GM04503 (cell line): ENCODE data around the gene PLCB1.
A peak's percentile ranks its signal among the peaks of the same experiment; 100 is the strongest.
"Not testable (repeated sequence)": the region's sequence is repeated elsewhere in the genome, so short reads cannot be mapped to it uniquely, and the experiment has no call there.

Experiments used
- DNase-seq: peaks from one replicate; pipeline ENCODE4 v3.0.0-alpha.2; 2012; ENCODE audit warnings: low read depth

Gene PLCB1

GRCh38 chr20:8447262-8448120 is 315.4 kb downstream of the PLCB1 start:
- no peak for DNase-seq

GRCh38 chr20:8449123-8449522 is 317.1 kb downstream of the PLCB1 start:
- peak; percentile 24 for DNase-seq

- peak; percentile 74 for DNase-seq
These were observed 322.2 kb downstream of the PLCB1 start for GRCh38 chr20:8454137-8454712.

GRCh38 chr20:8456765-8457164 is 324.7 kb downstream of the PLCB1 start:
- DNase-seq = no peak

GRCh38 chr20:8457978-8458377 is 325.9 kb downstream of the PLCB1 start:
- DNase-seq = no peak

GRCh38 chr20:8461186-8461585 is 329.1 kb downstream of the PLCB1 start:
- no peak for DNase-seq

- DNase-seq = no peak
These were observed 332.3 kb downstream of the PLCB1 start for GRCh38 chr20:8464368-8464767.

- DNase-seq = not testable (repeated sequence)
These were observed 334.7 kb downstream of the PLCB1 start for GRCh38 chr20:8466781-8467180.

- no peak for DNase-seq
These were observed 338.1 kb downstream of the PLCB1 start for GRCh38 chr20:8470156-8470555.

GRCh38 chr20:8471465-8471864 is 339.4 kb downstream of the PLCB1 start:
- no peak for DNase-seq

GRCh38 chr20:8473459-8473858 is 341.4 kb downstream of the PLCB1 start:
- DNase-seq = no peak

GRCh38 chr20:8474027-8474668 is 342.1 kb downstream of the PLCB1 start:
- no peak for DNase-seq

- no peak for DNase-seq
These were observed 344.0 kb downstream of the PLCB1 start for GRCh38 chr20:8476021-8476420.

- no peak for DNase-seq
These were observed 348.5 kb downstream of the PLCB1 start for GRCh38 chr20:8480597-8480996.

GRCh38 chr20:8487696-8488095 is 355.6 kb downstream of the PLCB1 start:
- DNase-seq = no peak

GRCh38 chr20:8489094-8489883 is 357.2 kb downstream of the PLCB1 start:
- DNase-seq = no peak

GRCh38 chr20:8490076-8490830 is 358.2 kb downstream of the PLCB1 start:
- DNase-seq = no peak

- no peak for DNase-seq
These were observed 360.1 kb downstream of the PLCB1 start for GRCh38 chr20:8492173-8492572.

GRCh38 chr20:8498571-8498970 is 366.5 kb downstream of the PLCB1 start:
- DNase-seq = no peak

GRCh38 chr20:8504030-8504429 is 372.0 kb downstream of the PLCB1 start:
- DNase-seq = no peak

- no peak for DNase-seq
These were observed 373.6 kb downstream of the PLCB1 start for GRCh38 chr20:8505476-8506200.
